Central memory CD4-positive, alpha-beta T cell (primary cell): ENCODE measurements around the gene ELMO1.

ENCODE experiments used
- DNase-seq: peaks from one replicate; pipeline ENCODE4 v3.0.0; 2022

ELMO1 gene

DNA sequence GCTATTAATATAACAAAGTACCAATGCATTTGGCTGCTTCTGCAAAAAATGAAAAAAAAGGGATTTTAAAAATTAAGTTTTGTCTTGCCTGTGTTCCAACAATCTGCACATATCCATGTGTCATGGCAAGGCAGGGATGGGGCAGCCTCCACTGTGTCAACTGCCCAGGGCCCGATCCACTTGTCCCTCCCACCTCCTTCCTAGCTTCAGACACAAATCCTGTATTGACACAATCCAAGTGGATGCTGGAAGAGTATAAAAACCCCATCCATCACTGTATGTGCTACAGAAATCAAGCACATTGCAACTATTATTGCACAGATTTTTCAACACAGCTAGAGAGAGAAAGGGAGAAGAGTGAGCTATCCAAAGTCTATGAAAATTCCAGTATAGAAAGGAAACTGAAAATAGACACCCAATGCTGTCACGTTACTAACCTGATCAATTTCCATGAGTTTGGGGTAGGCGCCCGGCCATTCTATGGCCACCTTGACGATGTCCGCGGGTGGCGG, 106.4 kb downstream of the ELMO1 start:
- DNase-seq = no peak

DNA sequence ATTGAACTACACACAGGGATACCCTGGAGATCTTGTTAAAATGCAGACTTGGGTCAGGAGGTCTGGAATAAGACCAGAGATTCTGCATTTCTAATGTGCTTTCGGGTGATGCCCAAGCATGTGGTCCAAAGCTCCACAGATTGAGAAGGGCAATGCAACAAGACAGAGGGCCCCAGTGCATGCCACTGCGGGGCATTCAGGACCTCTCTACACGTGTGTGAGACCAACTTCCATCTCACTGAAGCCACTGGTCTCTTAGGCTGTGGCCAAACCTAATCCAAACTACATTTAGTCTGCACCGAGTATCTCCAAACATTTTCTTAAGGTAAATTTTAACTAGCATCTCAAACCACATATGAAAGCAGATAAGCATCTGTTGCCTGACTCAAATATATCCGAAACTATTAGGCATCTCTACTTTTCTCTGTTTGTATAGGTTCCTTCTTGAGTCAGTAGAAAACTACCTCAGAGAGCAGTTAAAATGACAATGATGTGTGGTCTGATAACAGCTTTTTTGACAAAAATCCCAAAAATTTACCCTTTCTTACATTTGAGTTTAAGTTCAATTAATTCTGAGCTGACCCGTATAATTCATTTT, 107.5 kb downstream of the ELMO1 start:
- DNase-seq = no peak

- no peak for DNase-seq
Measured at GRCh38 chr7:37338966-37339365, 109.7 kb downstream of the ELMO1 start.

- DNase-seq = no peak
Measured at GRCh38 chr7:37337522-37337921, 111.1 kb downstream of the ELMO1 start.

GRCh38 chr7:37336259-37336658, 112.4 kb downstream of the ELMO1 start:
- DNase-seq = no peak

DNA sequence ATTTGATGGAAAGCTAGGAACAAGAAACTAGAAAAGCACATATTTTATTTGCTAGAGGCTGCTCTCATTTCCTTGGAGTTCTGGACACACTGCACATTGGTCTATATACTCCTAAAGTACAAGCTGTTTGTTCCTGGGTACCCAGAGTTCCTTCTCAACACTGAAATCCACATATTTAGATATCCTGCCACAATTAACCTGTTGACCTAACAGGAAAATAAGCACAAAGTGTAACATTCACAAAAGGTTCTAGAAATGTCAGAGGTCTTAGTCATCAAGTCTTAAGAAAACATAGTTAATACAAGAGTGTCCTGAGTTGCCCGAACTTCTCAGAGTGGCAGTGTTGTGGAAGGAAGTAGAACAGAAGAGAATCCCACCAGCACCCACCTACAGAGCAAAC, 115.6 kb downstream of the ELMO1 start:
- no peak for DNase-seq

DNA sequence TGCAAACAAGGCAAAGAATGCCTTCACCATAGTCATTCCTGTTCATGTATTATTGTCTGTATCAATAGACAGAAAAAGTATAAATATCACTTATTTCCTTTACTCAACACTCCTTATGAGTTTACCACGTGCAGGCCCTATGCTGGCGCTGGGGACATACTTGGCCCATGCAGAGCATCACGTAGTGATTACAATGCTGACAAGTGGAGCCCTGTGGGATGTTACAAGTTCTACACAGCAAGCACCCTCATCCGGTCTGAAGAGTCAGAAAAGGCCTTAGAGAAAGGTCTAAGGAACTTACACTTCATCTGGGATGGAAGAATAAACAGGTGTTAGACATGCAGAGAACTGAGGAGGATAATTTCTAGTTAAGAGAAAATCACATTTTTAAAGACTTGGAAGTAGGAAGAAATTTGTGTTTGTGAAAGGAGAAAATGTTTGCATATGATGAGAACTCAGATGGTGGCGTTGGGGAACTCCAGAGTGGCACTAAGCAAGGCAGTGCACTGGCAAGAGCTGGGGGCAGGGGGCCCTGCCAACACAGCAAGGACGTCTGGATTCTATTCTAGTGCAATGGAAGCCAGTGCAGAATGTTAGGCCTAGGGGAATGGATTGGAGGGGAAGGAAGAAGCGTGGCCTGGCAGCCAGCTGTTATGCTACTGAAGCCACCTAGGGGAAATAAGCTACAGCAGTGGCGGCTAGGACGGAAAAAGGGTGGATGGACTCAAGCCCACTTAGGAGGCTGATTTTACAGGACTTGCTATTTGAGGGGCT, 116.2 kb downstream of the ELMO1 start:
- DNase-seq = no peak

- no peak for DNase-seq
Measured at GRCh38 chr7:37330775-37331174, 117.9 kb downstream of the ELMO1 start.

- DNase-seq = no peak
Measured at GRCh38 chr7:37329940-37330339, 118.7 kb downstream of the ELMO1 start.

DNA sequence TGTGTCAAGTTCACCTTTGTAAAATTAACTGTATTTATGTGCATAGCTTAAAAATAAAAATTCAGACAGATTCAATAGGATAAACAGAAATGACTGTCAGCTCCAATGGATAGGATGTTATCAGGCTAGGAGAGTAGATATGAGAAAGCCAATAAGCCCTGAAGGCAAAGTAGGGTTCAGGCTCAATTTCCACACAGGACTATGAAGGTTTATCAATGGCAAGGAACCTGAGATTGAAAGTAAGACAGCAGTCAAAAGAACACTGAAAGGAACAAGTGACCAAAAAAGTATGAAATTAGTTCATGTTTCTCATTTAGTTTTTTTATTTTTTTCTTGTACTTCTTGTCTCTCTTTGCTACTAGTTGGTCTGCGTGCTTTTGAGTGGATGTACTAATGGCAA, 121.4 kb downstream of the ELMO1 start:
- no peak for DNase-seq

GRCh38 chr7:37323966-37324365, 124.7 kb downstream of the ELMO1 start:
- DNase-seq = no peak

DNA sequence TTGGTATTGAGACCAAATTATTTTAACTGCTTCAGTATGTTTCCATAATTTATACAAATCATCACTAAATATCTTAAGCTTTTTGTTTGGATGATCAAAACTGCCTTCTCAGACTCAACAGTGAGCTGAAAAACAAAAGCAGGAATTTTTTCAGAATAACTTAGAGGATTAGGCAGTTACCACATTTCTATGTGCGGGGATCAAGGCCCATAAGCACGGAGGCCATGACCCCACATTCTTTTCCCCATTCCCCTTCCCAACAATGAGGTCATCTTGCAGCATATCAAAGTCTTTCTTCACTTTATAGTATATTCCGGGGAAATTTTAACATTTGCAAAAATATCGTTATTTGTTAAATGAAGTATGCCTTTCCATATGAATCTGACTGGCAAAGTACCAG, 125.8 kb downstream of the ELMO1 start:
- no peak for DNase-seq

GRCh38 chr7:37320848-37321468, 127.7 kb downstream of the ELMO1 start:
- DNase-seq = no peak

DNA sequence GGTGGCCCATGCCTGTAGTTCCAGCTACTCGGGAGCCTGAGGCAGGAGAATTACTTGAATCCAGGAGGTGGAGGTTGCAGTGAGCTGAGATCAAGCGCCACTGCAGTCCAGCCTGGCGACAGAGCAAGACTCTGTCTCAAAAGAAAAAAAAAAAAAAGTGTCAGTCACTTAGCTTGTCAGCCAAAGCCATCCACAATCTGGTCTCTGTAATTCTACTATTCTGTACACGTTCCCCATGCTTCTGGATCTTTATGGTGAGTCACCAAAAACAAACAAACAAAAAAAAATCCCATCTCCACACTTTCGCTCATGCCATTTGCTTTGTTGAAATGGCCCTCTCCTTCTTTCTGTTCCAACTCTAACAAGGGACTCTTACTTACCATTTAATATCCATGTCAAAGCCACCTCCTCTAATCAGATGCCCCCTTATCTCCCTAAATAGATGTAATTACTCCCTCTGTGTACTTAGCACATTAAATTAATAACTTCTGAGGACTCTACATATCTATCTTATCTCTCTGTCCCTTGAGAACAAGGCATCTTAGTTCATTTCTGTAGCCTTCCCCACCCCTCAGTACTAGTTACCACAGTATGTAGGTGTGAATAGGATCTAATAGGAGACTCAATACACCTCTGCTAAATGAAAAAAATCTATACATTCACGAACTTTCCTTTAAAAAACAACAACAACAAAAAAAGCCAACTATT, 128.4 kb downstream of the ELMO1 start:
- no peak for DNase-seq

GRCh38 chr7:37318541-37318940, 130.1 kb downstream of the ELMO1 start:
- DNase-seq = peak; percentile 12

DNA sequence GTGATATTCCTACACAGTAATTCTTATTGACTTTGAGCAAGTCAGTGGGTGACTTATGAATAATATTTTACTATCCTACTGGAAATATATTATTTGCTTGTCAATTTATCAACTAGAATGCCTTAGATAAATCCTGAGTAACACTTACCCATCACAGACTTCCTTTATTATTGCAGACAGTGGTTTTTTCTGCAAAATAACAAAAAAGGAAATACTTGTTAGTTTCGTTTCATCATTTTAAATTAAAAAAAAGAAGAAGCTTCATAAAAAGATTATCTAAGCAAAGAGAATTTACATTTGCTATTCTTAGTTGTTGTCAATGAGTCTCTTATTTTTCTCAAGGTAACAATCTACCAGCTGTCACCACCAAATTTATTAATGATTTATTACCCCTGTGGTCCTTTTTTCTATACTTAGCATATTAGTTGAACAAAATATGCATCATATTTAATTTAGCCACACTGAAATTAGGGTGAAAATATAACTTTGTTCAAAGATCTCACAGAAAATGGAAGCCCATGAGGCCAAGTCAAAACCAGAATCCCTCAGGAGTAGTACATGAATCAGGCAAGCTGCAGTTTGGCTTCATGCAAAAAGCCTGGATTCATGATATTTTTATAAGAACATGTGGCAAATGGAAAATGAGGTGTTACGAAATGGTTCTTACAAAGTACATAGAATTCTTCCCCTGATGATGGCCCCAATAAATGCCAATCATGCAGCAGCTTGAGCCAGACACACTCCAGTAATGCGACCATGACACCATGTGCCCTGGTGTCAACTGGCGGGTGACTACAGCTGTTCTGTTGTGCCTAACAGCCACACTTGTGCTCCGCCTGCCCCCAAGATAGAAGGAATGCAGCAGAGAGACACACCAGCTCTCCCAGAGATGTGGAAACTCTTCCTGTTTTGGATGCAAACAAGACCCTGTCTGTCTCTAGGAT, 132.6 kb downstream of the ELMO1 start:
- DNase-seq = no peak

- no peak for DNase-seq
Measured at GRCh38 chr7:37312608-37313007, 136.1 kb downstream of the ELMO1 start.

DNA sequence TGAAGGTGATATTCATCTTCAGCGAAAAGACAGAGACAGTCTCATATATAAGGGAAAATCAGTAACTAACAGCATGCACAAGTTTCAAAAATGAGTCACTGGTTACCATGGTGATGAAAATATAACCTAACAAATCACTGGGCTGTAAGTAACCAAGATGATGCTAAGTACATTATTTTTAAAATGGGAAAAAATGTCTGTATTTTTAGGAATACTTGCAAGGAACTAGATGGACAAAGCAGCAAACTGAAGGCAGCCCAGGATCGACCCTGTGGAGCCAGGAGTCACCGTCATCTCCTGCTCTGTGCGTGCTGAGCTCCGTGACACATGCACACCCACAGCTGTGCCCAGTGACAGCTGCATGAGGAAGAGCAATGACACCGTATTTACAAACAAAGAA, 137.3 kb downstream of the ELMO1 start:
- DNase-seq = peak; percentile 59

- DNase-seq = peak; percentile 60
Measured at GRCh38 chr7:37310327-37311080, 138.2 kb downstream of the ELMO1 start.

DNA sequence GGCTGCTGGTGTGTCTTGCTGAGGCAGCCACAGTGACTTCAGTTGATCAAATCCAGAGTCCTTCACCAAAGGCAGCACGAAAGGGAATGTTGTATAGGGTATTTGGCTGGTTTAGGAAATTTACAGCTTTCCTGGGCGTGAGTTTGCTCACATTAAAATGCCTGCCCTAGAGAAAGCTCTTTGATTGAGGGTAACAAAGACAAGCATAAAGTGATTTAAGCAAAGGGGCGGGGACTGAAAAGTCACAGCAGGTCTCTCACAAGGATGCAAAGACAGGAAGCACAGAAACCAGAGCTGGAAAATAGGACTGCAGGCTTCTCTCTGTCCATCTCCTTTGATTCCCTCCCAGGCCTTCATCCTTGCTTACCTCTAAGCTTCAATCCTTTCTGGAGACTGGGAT, 139.2 kb downstream of the ELMO1 start:
- no peak for DNase-seq

- no peak for DNase-seq
Measured at GRCh38 chr7:37304921-37305320, 143.7 kb downstream of the ELMO1 start.
